ENCODE data around the gene SMG6.
A peak's percentile ranks its signal among the peaks of the same experiment; 100 is the strongest.

The SMG6 gene

GRCh38 chr17:2264067-2264860, 39.3 kb downstream of the SMG6 start:
- no peak overlapping the region for H3K4me3 ChIP-seq (ENCODE audit: low read depth, low read length, poor library complexity, severe bottlenecking)
- H3K27me3 ChIP-seq (ENCODE audit: insufficient read depth, low read length) = no peaks in the 10 kb centered on the region
- H3K4me2 ChIP-seq (ENCODE audit: low read length) = no peak overlapping the region
- H3F3A ChIP-seq (ENCODE audit: insufficient read depth, low read length) = 0 out of 2 replicates have a peak, but pooled peaks cover 11% of the 10 kb centered on the region
- H3K36me3 ChIP-seq (ENCODE audit: insufficient read depth, low read length) = 0 out of 2 replicates have a peak, but pooled peaks cover 7% of the 10 kb centered on the region
- no peaks in the 10 kb centered on the region for H3K9me2 ChIP-seq (ENCODE audit: low read depth, low read length)
- H2AFZ ChIP-seq (ENCODE audit: low read length) = no peak overlapping the region
- H3K4me1 ChIP-seq (ENCODE audit: insufficient read depth, low read length, severe bottlenecking) = peaks cover 41% of the 10 kb centered on the region
- TF ChIP-seq CTCF (IDR thresholded peaks at IDR 0.05; ENCODE audit: low read length) = no peak
- TF ChIP-seq EZH2 (IDR thresholded peaks at IDR 0.05; ENCODE audit: borderline replicate concordance, low read length) = no peak
- no peaks in the 10 kb centered on the region for H3K9me3 ChIP-seq (ENCODE audit: low read length)
- H4K20me1 ChIP-seq (ENCODE audit: insufficient read depth, low read length) = no peaks in the 10 kb centered on the region
- H3K27ac ChIP-seq (ENCODE audit: low read depth, low read length, poor library complexity, severe bottlenecking) = peak overlapping the region; percentile 95
- H3K9ac ChIP-seq (ENCODE audit: low read length) = no peak overlapping the region
- no peaks in the 10 kb centered on the region for H3K79me2 ChIP-seq (ENCODE audit: insufficient read depth, low read length)

- Histone ChIP-seq H3K9ac (ENCODE audit: low read length) (no peak overlapping the region), H4K20me1 (ENCODE audit: insufficient read depth, low read length) (no peaks in the 10 kb centered on the region), H3K79me2 (ENCODE audit: insufficient read depth, low read length) (no peaks in the 10 kb centered on the region), H3K36me3 (ENCODE audit: insufficient read depth, low read length) (0 out of 2 replicates have a peak, but pooled peaks cover 7% of the 10 kb centered on the region), H3F3A (ENCODE audit: insufficient read depth, low read length) (0 out of 2 replicates have a peak, but pooled peaks cover 11% of the 10 kb centered on the region), H3K4me3 (ENCODE audit: low read depth, low read length, poor library complexity, severe bottlenecking) (no peak overlapping the region), H3K9me2 (ENCODE audit: low read depth, low read length) (no peaks in the 10 kb centered on the region), H3K4me1 (ENCODE audit: insufficient read depth, low read length, severe bottlenecking) (peaks cover 49% of the 10 kb centered on the region), H3K9me3 (ENCODE audit: low read length) (no peaks in the 10 kb centered on the region), H3K27me3 (ENCODE audit: insufficient read depth, low read length) (no peaks in the 10 kb centered on the region), H3K4me2 (ENCODE audit: low read length) (no peak overlapping the region), H2AFZ (ENCODE audit: low read length) (no peak overlapping the region), H3K27ac (ENCODE audit: low read depth, low read length, poor library complexity, severe bottlenecking) (no peak overlapping the region)
- TF ChIP-seq CTCF (IDR thresholded peaks at IDR 0.05; ENCODE audit: low read length) (no peak), EZH2 (IDR thresholded peaks at IDR 0.05; ENCODE audit: borderline replicate concordance, low read length) (no peak)
Measured at GRCh38 chr17:2263183-2264066, 40.2 kb downstream of the SMG6 start.

- Histone ChIP-seq H3K4me2 (ENCODE audit: low read length) (no peak overlapping the region), H3K4me3 (ENCODE audit: low read depth, low read length, poor library complexity, severe bottlenecking) (no peak overlapping the region), H3K4me1 (ENCODE audit: insufficient read depth, low read length, severe bottlenecking) (peaks cover 46% of the 10 kb centered on the region), H4K20me1 (ENCODE audit: insufficient read depth, low read length) (no peaks in the 10 kb centered on the region), H3K9ac (ENCODE audit: low read length) (no peak overlapping the region), H2AFZ (ENCODE audit: low read length) (no peak overlapping the region), H3K9me3 (ENCODE audit: low read length) (no peaks in the 10 kb centered on the region), H3K36me3 (ENCODE audit: insufficient read depth, low read length) (0 out of 2 replicates have a peak, but pooled peaks cover 7% of the 10 kb centered on the region), H3F3A (ENCODE audit: insufficient read depth, low read length) (0 out of 2 replicates have a peak, but pooled peaks cover 9% of the 10 kb centered on the region), H3K27ac (ENCODE audit: low read depth, low read length, poor library complexity, severe bottlenecking) (no peak overlapping the region), H3K27me3 (ENCODE audit: insufficient read depth, low read length) (no peaks in the 10 kb centered on the region), H3K9me2 (ENCODE audit: low read depth, low read length) (no peaks in the 10 kb centered on the region), H3K79me2 (ENCODE audit: insufficient read depth, low read length) (no peaks in the 10 kb centered on the region)
- TF ChIP-seq EZH2 (IDR thresholded peaks at IDR 0.05; ENCODE audit: borderline replicate concordance, low read length) = no peak
- TF ChIP-seq CTCF (IDR thresholded peaks at IDR 0.05; ENCODE audit: low read length) = no peak
Measured at GRCh38 chr17:2262135-2262587, 41.4 kb downstream of the SMG6 start.

All from OCI-LY1 (cell line).